Aorta (tissue), 5 donors: Measurements from ENCODE around the gene SLC6A17. TPM values are rescaled to one million over a fixed set of nuclear protein-coding genes. Genes with fewer than 3 reads are reported as not detected.

Experiments used
- ATAC-seq: fragments of 200-7000 bp; cut with Tn5 transposase; one replicate; pipeline ENCODE4 v1.9.1; 2022; ENCODE audit warnings: moderate library complexity; ENCODE audit not compliant: low FRiP score
- DNase-seq, 2 donors: peaks; one replicate each; pipeline ENCODE4 v3.0.0-alpha.2; 2020
- H3K27ac ChIP-seq, 2 donors: one replicate each; pipeline ENCODE4 v1.5.1; 2013; ENCODE audit warnings: low read length in 2 of 2, mild to moderate bottlenecking in 2 of 2, moderate library complexity in 2 of 2, control low read depth in 1 of 2, inconsistent platforms in 1 of 2, low read depth in 1 of 2
- H3K27me3 ChIP-seq, 2 donors: one replicate each; pipeline ENCODE4 v1.6.1; 2013; ENCODE audit warnings: control low read depth in 1 of 2, low read length in 1 of 2, mild to moderate bottlenecking in 1 of 2, moderate library complexity in 1 of 2; ENCODE audit not compliant: insufficient read depth in 2 of 2, control insufficient read depth in 1 of 2
- H3K36me3 ChIP-seq, 2 donors: one replicate each; pipeline ENCODE4 v1.6.1; 2013; ENCODE audit warnings: control low read depth in 1 of 2, low read length in 1 of 2, mild to moderate bottlenecking in 1 of 2; ENCODE audit not compliant: insufficient read depth in 2 of 2, control insufficient read depth in 1 of 2
- H3K4me1 ChIP-seq, 2 donors: one replicate each; pipeline ENCODE4 v1.6.1; 2013; ENCODE audit warnings: low read length in 2 of 2, control low read depth in 1 of 2, mild to moderate bottlenecking in 1 of 2, moderate library complexity in 1 of 2; ENCODE audit not compliant: insufficient read depth in 2 of 2, control insufficient read depth in 1 of 2
- H3K4me3 ChIP-seq, 2 donors: one replicate each; pipeline ENCODE4 v1.5.1; 2013; ENCODE audit warnings: low read length in 2 of 2, control low read depth in 1 of 2, mild to moderate bottlenecking in 1 of 2
- H3K9me3 ChIP-seq: one replicate; pipeline ENCODE4 v1.6.1; 2013; ENCODE audit warnings: mild to moderate bottlenecking, low read length; ENCODE audit not compliant: control insufficient read depth
- WGBS, 2 donors: extraction: QIAGEN DNeasy Blood & Tissue Kit; methylation state at CpG; one replicate each; pipeline ENCODE4 v1.1.7; 2013; 5-methylcytosine and 5-hydroxymethylcytosine counted together
- intact Hi-C, 2 donors: fragments of 100-400 bp; cut with DNase I; formaldehyde crosslinking; loops; one replicate each; pipeline versions ENCODE4 v1.14.2 to v1.15.0; 2022
- polyA plus RNA-seq, 2 donors: library from polyadenylated mRNA; stranded (reverse); fragments of 200-250 nt; gene quantifications; one replicate each; pipeline ENCODE4 v1.2.3, GENCODE V29; 2013
- total RNA-seq, 2 donors: library from RNA; stranded (reverse); fragmentation: NEBNext Ultra II Directional; extraction: Animal tissue kit (Norgen Biotek cat#: 25700); gene quantifications; one replicate each; pipeline ENCODE4 v1.2.1, GENCODE V29; 2021
- donor health status: healthy with polysubstance abuse.
- donor health status: Bipolar disorder and iron deficiency.
- donor health status: DM: no; HTN: no; CAD: no.
- donor health status: DM: no; HTN: no; CAD: no.
- donor health status: DM: yes; HTN: yes; CAD: no.

The SLC6A17 gene
- total and polyA plus RNA-seq, 4 donors: 0.18 to 0.49 (median 0.21) TPM; not detected in 1

GRCh38 chr1:110151175-110151669 lies 928 bp downstream of the SLC6A17 start:
- Histone ChIP-seq H3K9me3 (peaks cover 2% of the 10 kb centered on the region), H3K27me3 (no peaks in the 10 kb centered on the region), H3K4me1 (no peaks in the 10 kb centered on the region), H3K36me3 (no peaks in the 10 kb centered on the region), H3K4me3 (no peak overlapping the region), H3K27ac (no peak overlapping the region)
- DNase-seq (no peak), ATAC-seq (no peak)
- WGBS, 2 donors: 9 to 10% methylated on average over 37 of the region's 37 CpGs
- intact Hi-C loops: no loop called here

GRCh38 chr1:110152133-110152785 lies 2.0 kb downstream of the SLC6A17 start:
- 69 to 72% methylated on average over 8 of the region's 8 CpGs for WGBS, 2 donors
- Histone ChIP-seq H3K36me3 (no peaks in the 10 kb centered on the region), H3K27ac (no peak overlapping the region), H3K4me1 (no peaks in the 10 kb centered on the region), H3K9me3 (peaks cover 2% of the 10 kb centered on the region), H3K4me3 (no peak overlapping the region), H3K27me3 (no peaks in the 10 kb centered on the region)
- DNase-seq (no peak), ATAC-seq (no peak)
- intact Hi-C loops: no loop called here

- H3K4me1 ChIP-seq: no peaks in the 10 kb centered on the region
- H3K4me3 ChIP-seq: no peak overlapping the region
- H3K9me3 ChIP-seq: peaks cover 2% of the 10 kb centered on the region
- intact Hi-C loops: no loop called here
- ATAC-seq (no peak), DNase-seq (no peak)
- no peak overlapping the region for H3K27ac ChIP-seq
- no peaks in the 10 kb centered on the region for H3K36me3 ChIP-seq
- H3K27me3 ChIP-seq: no peaks in the 10 kb centered on the region
Observed at GRCh38 chr1:110153407-110153950, 3.2 kb downstream of the SLC6A17 start.

GRCh38 chr1:110155878-110156522 lies 5.7 kb downstream of the SLC6A17 start:
- peak; percentile 70 to 87 for DNase-seq
- H3K4me1 ChIP-seq: no peaks in the 10 kb centered on the region
- WGBS, 2 donors: 10 to 12% methylated on average over 7 of the region's 7 CpGs
- intact Hi-C loops: no loop called here
- ATAC-seq: peak; percentile 72
- H3K36me3 ChIP-seq: no peaks in the 10 kb centered on the region
- H3K4me3 ChIP-seq: no peak overlapping the region
- no peaks in the 10 kb centered on the region for H3K27me3 ChIP-seq
- peaks cover 1% of the 10 kb centered on the region for H3K9me3 ChIP-seq
- no peak overlapping the region for H3K27ac ChIP-seq

- intact Hi-C loops: no loop called here
- no peaks in the 10 kb centered on the region for H3K27me3 ChIP-seq
- no peak overlapping the region for H3K4me3 ChIP-seq
- ATAC-seq (no peak), DNase-seq (no peak)
- H3K9me3 ChIP-seq: peaks cover 1% of the 10 kb centered on the region
- H3K27ac ChIP-seq: no peak overlapping the region
- WGBS, 2 donors: 72% methylated on average over 5 of the region's 5 CpGs
- H3K4me1 ChIP-seq: no peaks in the 10 kb centered on the region
- H3K36me3 ChIP-seq: no peaks in the 10 kb centered on the region
Observed at GRCh38 chr1:110158261-110158660, 8.0 kb downstream of the SLC6A17 start.

GRCh38 chr1:110159168-110159567 lies 8.9 kb downstream of the SLC6A17 start:
- Histone ChIP-seq H3K27ac (no peak overlapping the region), H3K36me3 (no peaks in the 10 kb centered on the region), H3K27me3 (no peaks in the 10 kb centered on the region), H3K4me3 (no peak overlapping the region), H3K9me3 (peaks cover 1% of the 10 kb centered on the region), H3K4me1 (no peaks in the 10 kb centered on the region)
- ATAC-seq (no peak), DNase-seq (no peak)
- 51 to 62% methylated on average over 2 of the region's 2 CpGs for WGBS, 2 donors
- intact Hi-C loops: no loop called here

GRCh38 chr1:110160538-110161100 lies 10.3 kb downstream of the SLC6A17 start:
- H3K4me3 ChIP-seq: no peak overlapping the region
- no peak overlapping the region for H3K27ac ChIP-seq
- no peaks in the 10 kb centered on the region for H3K27me3 ChIP-seq
- H3K9me3 ChIP-seq: peaks cover 1% of the 10 kb centered on the region
- WGBS, 2 donors: 73 to 83% methylated on average over 10 of the region's 10 CpGs
- H3K36me3 ChIP-seq: no peaks in the 10 kb centered on the region
- no peaks in the 10 kb centered on the region for H3K4me1 ChIP-seq
- DNase-seq: no peak
- no peak for ATAC-seq
- intact Hi-C loops: no loop called here

- Histone ChIP-seq H3K36me3 (no peaks in the 10 kb centered on the region), H3K27ac (no peak overlapping the region), H3K4me1 (no peaks in the 10 kb centered on the region), H3K27me3 (no peaks in the 10 kb centered on the region), H3K9me3 (peaks cover 1% of the 10 kb centered on the region), H3K4me3 (no peak overlapping the region)
- intact Hi-C loops: no loop called here
- ATAC-seq (no peak), DNase-seq (no peak)
- 90 to 93% methylated on average over 3 of the region's 3 CpGs for WGBS, 2 donors
Observed at GRCh38 chr1:110161165-110161564, 10.9 kb downstream of the SLC6A17 start.
